ENCODE data around the gene NELFA.
A peak's percentile ranks its signal among the peaks of the same experiment; 100 is the strongest.

Gene NELFA

GRCh38 chr4:1960170-1960825 is 48.5 kb downstream of the NELFA start:
- H3K4me3 ChIP-seq (ENCODE audit: low read length), result no peak overlapping the region
- peak; percentile 32 for DNase-seq (ENCODE audit: low read depth)
- no peak for TF ChIP-seq CTCF (IDR thresholded peaks at IDR 0.05; ENCODE audit: insufficient read depth, low read depth, low read length, missing control alignments)

- DNase-seq (ENCODE audit: low read depth), result peak; percentile 13
- TF ChIP-seq CTCF (IDR thresholded peaks at IDR 0.05; ENCODE audit: insufficient read depth, low read depth, low read length, missing control alignments), result no peak
- no peak overlapping the region for H3K4me3 ChIP-seq (ENCODE audit: low read length)
Observed at GRCh38 chr4:1959104-1959384, 49.7 kb downstream of the NELFA start.

- no peak for TF ChIP-seq CTCF (IDR thresholded peaks at IDR 0.05; ENCODE audit: insufficient read depth, low read depth, low read length, missing control alignments)
- DNase-seq (ENCODE audit: low read depth), result no peak
- no peak overlapping the region for H3K4me3 ChIP-seq (ENCODE audit: low read length)
Observed at GRCh38 chr4:1958276-1959103, 50.3 kb downstream of the NELFA start.

GRCh38 chr4:1956631-1957030 is 52.1 kb downstream of the NELFA start:
- H3K4me3 ChIP-seq (ENCODE audit: low read length), result no peak overlapping the region
- TF ChIP-seq CTCF (IDR thresholded peaks at IDR 0.05; ENCODE audit: insufficient read depth, low read depth, low read length, missing control alignments), result no peak
- no peak for DNase-seq (ENCODE audit: low read depth)

- H3K4me3 ChIP-seq (ENCODE audit: low read length), result no peak overlapping the region
- DNase-seq (ENCODE audit: low read depth), result no peak
- no peak for TF ChIP-seq CTCF (IDR thresholded peaks at IDR 0.05; ENCODE audit: insufficient read depth, low read depth, low read length, missing control alignments)
Observed at GRCh38 chr4:1953335-1953734, 55.4 kb downstream of the NELFA start.

GRCh38 chr4:1952719-1953118 is 56.1 kb downstream of the NELFA start:
- no peak overlapping the region for H3K4me3 ChIP-seq (ENCODE audit: low read length)
- DNase-seq (ENCODE audit: low read depth), result no peak

More at GRCh38 chr4:1952719-1953118, 56.1 kb downstream of the NELFA start:
- no peak for TF ChIP-seq CTCF (IDR thresholded peaks at IDR 0.05; ENCODE audit: insufficient read depth, low read depth, low read length, missing control alignments)

Measured in epithelial cell of esophagus (primary cell).